HG03571 (cell line): ENCODE measurements around the gene ACKR3.

Experiments used
- ATAC-seq: cut with Tn5 transposase; IDR thresholded peaks from one replicate; pipeline ENCODE4 v1.9.1; 2021; ENCODE audit not compliant: unreplicated experiment

Gene ACKR3

GRCh38 chr2:236607471-236608187 lies 38.0 kb downstream of the ACKR3 start:
- no peak for ATAC-seq

- ATAC-seq = no peak
Measured at GRCh38 chr2:236608188-236608525, 38.5 kb downstream of the ACKR3 start.

- no peak for ATAC-seq
Measured at GRCh38 chr2:236608710-236609109, 39.1 kb downstream of the ACKR3 start.

GRCh38 chr2:236610991-236611821 lies 41.6 kb downstream of the ACKR3 start:
- no peak for ATAC-seq

GRCh38 chr2:236612737-236613136 lies 43.1 kb downstream of the ACKR3 start:
- ATAC-seq = no peak

GRCh38 chr2:236613612-236614011 lies 44.0 kb downstream of the ACKR3 start:
- no peak for ATAC-seq

GRCh38 chr2:236614551-236614950 lies 44.9 kb downstream of the ACKR3 start:
- no peak for ATAC-seq

- no peak for ATAC-seq
Measured at GRCh38 chr2:236616031-236616430, 46.4 kb downstream of the ACKR3 start.

GRCh38 chr2:236616624-236617023 lies 47.0 kb downstream of the ACKR3 start:
- no peak for ATAC-seq

GRCh38 chr2:236617221-236617737 lies 47.7 kb downstream of the ACKR3 start:
- ATAC-seq = no peak

GRCh38 chr2:236617796-236618195 lies 48.2 kb downstream of the ACKR3 start:
- ATAC-seq = no peak

GRCh38 chr2:236618370-236618769 lies 48.7 kb downstream of the ACKR3 start:
- no peak for ATAC-seq

- no peak for ATAC-seq
Measured at GRCh38 chr2:236619910-236620612, 50.4 kb downstream of the ACKR3 start.

GRCh38 chr2:236621786-236622185 lies 52.2 kb downstream of the ACKR3 start:
- no peak for ATAC-seq

GRCh38 chr2:236622201-236622600 lies 52.6 kb downstream of the ACKR3 start:
- ATAC-seq = no peak

GRCh38 chr2:236622660-236623059 lies 53.0 kb downstream of the ACKR3 start:
- ATAC-seq = no peak

- no peak for ATAC-seq
Measured at GRCh38 chr2:236623816-236624215, 54.2 kb downstream of the ACKR3 start.

GRCh38 chr2:236625156-236625690 lies 55.6 kb downstream of the ACKR3 start:
- no peak for ATAC-seq

- no peak for ATAC-seq
Measured at GRCh38 chr2:236626391-236627150, 56.9 kb downstream of the ACKR3 start.

- no peak for ATAC-seq
Measured at GRCh38 chr2:236627193-236627592, 57.6 kb downstream of the ACKR3 start.

GRCh38 chr2:236627841-236628240 lies 58.2 kb downstream of the ACKR3 start:
- no peak for ATAC-seq
